NB4 (cell line): Measurements from ENCODE around the gene PDE4A.

Source experiments
- DNase-seq: peaks from one replicate; pipeline ENCODE4 v3.0.0; 2010; ENCODE audit warnings: low read depth
- H3K4me3 ChIP-seq: one replicate; pipeline ENCODE4 v1.5.1; 2011; ENCODE audit warnings: mild to moderate bottlenecking, low read depth, low read length, moderate library complexity
- CTCF ChIP-seq: IDR thresholded peaks from one replicate; pipeline ENCODE4 v1.5.1; 2012; ENCODE audit warnings: low read depth, low read length
- MYC ChIP-seq: IDR thresholded peaks from 2 replicates; pipeline ENCODE4 v1.6.1; 2011; ENCODE audit warnings: low read depth, low read length
- POLR2A ChIP-seq: IDR thresholded peaks from 2 replicates; pipeline ENCODE4 v1.6.1; 2011; ENCODE audit warnings: mild to moderate bottlenecking; ENCODE audit not compliant: insufficient read length; ENCODE audit errors: extremely low read depth
- TF ChIP-seq, protein P1 (sequence below): IDR thresholded peaks from 2 replicates; pipeline ENCODE4 v1.6.1; 2011; ENCODE audit warnings: low read depth, low read length

Gene PDE4A

GRCh38 chr19:10433131-10433536, 12.8 kb downstream of the PDE4A start:
- no peak overlapping the region for H3K4me3 ChIP-seq
- DNase-seq = no peak
- TF ChIP-seq, protein P1, sequence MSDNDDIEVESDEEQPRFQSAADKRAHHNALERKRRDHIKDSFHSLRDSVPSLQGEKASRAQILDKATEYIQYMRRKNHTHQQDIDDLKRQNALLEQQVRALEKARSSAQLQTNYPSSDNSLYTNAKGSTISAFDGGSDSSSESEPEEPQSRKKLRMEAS = no peak
- no peak for TF ChIP-seq POLR2A
- no peak for TF ChIP-seq CTCF
- TF ChIP-seq MYC = no peak

DNA sequence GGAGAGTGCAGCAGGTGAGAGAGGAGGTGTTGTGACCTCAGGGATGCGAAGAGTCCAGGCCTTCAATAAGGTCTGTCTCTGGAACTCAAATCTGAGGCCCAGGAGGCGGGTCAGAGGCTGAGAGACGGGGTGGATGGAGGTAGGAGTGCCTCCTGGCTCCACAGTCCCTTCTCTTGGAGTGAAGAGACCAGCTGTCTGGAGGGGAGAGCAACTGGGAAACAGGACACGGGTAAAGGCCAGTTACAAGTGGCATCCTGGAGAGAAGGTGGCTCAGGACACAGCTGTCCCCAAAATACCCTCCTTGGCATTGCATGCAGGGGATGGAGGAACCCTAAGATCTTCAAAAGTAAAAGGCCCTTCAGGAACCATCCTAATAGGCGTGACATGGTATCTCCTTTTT, 19.2 kb downstream of the PDE4A start:
- DNase-seq = no peak
- no peak for TF ChIP-seq CTCF
- no peak for TF ChIP-seq POLR2A
- TF ChIP-seq, protein P1 = no peak
- no peak for TF ChIP-seq MYC
- no peak overlapping the region for H3K4me3 ChIP-seq

- TF ChIP-seq MYC (no peak), CTCF (no peak), POLR2A (no peak)
- TF ChIP-seq, protein P1 = no peak
- no peak overlapping the region for H3K4me3 ChIP-seq
- no peak for DNase-seq
These were observed 22.4 kb downstream of the PDE4A start for GRCh38 chr19:10442698-10443097.

DNA sequence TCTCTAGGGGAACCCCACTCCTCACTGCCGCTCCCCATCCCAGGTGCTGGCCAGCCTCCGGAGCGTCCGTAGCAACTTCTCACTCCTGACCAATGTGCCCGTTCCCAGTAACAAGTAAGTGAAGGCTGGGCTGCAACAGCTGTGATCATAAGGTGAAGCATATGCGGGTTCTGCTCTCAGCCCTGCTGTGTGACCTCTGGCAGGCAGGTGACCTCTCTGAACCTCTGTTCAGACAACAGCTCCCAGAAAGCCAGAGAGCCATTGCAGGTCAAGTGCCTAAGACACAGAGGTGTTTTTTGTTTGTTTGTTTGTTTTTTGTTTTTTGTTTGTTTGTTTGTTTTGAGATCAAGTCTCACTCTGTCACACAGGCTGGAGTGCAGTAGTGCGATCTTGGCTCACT, 28.7 kb downstream of the PDE4A start:
- peak; percentile 14 for DNase-seq
- TF ChIP-seq, protein P1 = no peak
- no peak for TF ChIP-seq MYC
- no peak for TF ChIP-seq POLR2A
- no peak for TF ChIP-seq CTCF
- H3K4me3 ChIP-seq = no peak overlapping the region

DNA sequence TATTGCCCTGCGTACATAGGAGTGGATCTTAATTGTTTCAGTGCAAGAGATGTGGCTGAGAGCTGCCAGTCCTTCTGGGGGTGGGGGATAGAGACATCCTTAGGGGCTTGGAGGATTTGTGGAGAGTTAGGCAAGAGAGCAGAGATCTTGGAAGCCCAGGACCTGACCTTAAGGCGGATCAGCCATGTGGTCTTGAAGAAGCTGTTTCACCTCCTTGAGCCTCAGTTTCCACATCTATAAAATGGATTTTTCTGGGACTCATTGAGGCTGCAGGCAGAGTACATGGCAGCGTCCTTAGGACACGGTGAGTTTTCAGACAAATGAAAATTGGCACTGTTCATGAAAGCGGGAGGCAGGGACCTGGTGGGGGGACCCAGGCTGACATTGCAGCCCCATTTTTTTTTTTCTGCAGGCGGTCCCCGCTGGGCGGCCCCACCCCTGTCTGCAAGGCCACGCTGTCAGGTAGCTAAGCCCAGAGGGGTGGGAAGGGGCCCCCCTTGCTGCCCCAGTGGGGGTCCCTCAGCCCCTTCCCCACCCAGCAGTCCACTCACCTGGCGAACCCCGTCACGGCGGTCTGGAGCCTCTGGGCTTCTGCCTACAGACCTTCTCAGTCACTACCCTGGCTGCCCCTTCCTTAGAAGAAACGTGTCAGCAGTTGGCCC, 30.0 kb downstream of the PDE4A start:
- TF ChIP-seq MYC = no peak
- H3K4me3 ChIP-seq = no peak overlapping the region
- DNase-seq = peak; percentile 12

DNA sequence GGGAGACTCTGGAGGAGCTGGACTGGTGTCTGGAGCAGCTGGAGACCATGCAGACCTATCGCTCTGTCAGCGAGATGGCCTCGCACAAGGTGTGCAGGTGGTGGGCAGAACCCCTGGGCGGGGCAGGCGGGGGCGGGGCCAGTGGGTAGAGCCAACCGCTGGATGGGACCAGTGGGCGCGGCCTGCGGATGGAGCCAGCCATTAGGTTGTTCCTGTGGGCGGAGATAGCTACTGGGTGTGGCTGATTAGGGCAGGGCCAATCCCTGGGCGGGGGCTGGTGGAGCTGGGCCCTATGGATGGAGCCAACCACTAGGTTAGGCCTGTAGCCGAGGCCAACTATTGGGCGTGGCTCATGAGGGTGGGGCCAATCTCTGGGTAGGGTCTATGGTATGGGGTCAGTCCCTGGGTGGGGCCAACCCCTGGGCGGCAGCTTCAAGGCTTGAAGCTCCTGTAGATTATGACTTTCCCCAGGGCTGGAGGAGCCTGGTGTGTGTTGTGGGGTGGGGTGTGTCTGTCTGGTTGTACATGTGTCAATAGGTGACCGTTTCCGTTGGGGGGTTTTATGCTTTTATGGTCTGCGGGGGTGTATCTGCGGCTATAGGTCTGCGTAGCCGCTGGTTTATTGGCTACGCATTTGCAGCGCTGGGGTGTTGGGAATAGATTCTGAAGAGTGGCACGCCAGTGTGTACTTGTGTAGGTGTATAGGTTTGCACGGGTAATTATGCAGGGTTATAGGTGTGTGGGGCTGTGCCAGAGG, 30.7 kb downstream of the PDE4A start:
- TF ChIP-seq MYC = no peak
- no peak for TF ChIP-seq POLR2A
- TF ChIP-seq, protein P1 = no peak
- TF ChIP-seq CTCF = no peak
- DNase-seq = peak; percentile 75
- H3K4me3 ChIP-seq = no peak overlapping the region
